ENCODE measurements around the gene WDR45B.

GRCh38 chr17:82665891-82666290 lies 17.6 kb upstream of the WDR45B start:
- no peak for TF ChIP-seq POLR2A (IDR thresholded peaks at IDR 0.05)
- no peak for TF ChIP-seq CTCF (IDR thresholded peaks at IDR 0.05)
- TF ChIP-seq POLR2AphosphoS5 (IDR thresholded peaks at IDR 0.05) = no peak

All from breast epithelium (tissue), 3 donors.